ENCODE results near the gene DEGS1.

- TF ChIP-seq CTCF (conservative IDR thresholded peaks at IDR 0.05 in 1 of 2, IDR thresholded peaks at IDR 0.05 in 1 of 2; ENCODE audit: low read depth in 1 of 2, low read length in 2 of 2) (no peak), EZH2 (IDR thresholded peaks at IDR 0.05; ENCODE audit: low read length, missing control alignments) (no peak)
Observed at GRCh38 chr1:224173523-224173922, 9.5 kb upstream of the DEGS1 start.

All from fibroblast of lung (primary cell).